Body of pancreas (tissue), 4 donors: ENCODE data around the gene NUDT9. TPM values are rescaled to one million over a fixed set of nuclear protein-coding genes. Genes with fewer than 3 reads are reported as not detected.
"Not testable (repeated sequence)": the region's sequence is repeated elsewhere in the genome, so short reads cannot be mapped to it uniquely, and the experiment has no call there.

Experiments used
- ATAC-seq: fragments of 150-250 bp; one replicate; pipeline ENCODE4 v1.9.1; 2016
- DNase-seq, 4 donors: peaks; one replicate each; pipeline ENCODE4 v3.0.0-alpha.2; 2019
- H3K27ac ChIP-seq, 4 donors: fragments of 200-600 bp; sonication (generic); 1 replicate in 3 of 4; 2 replicates in 1 of 4; pipeline versions ENCODE4 v1.5.1 to v1.6.1; 2016 to 2019; ENCODE audit warnings: mild to moderate bottlenecking in 1 of 4, mixed read lengths in 1 of 4, moderate library complexity in 1 of 4
- H3K27me3 ChIP-seq, 2 donors: fragments of 200-600 bp; sonication (generic); one replicate each; pipeline ENCODE4 v1.6.0; 2016; ENCODE audit warnings: mild to moderate bottlenecking in 1 of 2
- H3K36me3 ChIP-seq, 2 donors: fragments of 200-600 bp; sonication (generic); replicated peaks in 1 of 2; 2 replicates each; pipeline ENCODE4 v1.5.1; 2016; ENCODE audit warnings: low read depth in 2 of 2; ENCODE audit not compliant: insufficient read depth in 1 of 2
- H3K4me1 ChIP-seq: fragments of 200-600 bp; sonication (generic); one replicate; pipeline ENCODE4 v1.6.0; 2016
- H3K4me3 ChIP-seq, 2 donors: fragments of 200-600 bp; sonication (generic); 1 replicate in 1 of 2; 2 replicates in 1 of 2; pipeline ENCODE4 v1.5.1; 2016 to 2019
- H3K9me3 ChIP-seq, 3 donors: fragments of 200-600 bp; sonication (generic); 1 replicate in 2 of 3; 2 replicates in 1 of 3; pipeline ENCODE4 v1.5.1; 2016
- POLR2A ChIP-seq, 3 donors: fragments of 450-650 bp; IDR thresholded peaks; one replicate each; pipeline ENCODE4 v1.6.1; 2016; ENCODE audit warnings: antibody characterized with exemption in 3 of 3, mild to moderate bottlenecking in 2 of 3
- WGBS, 2 donors: methylation state at CpG; one replicate each; pipeline ENCODE4 v1.1.5; 2017; 5-methylcytosine and 5-hydroxymethylcytosine counted together
- intact Hi-C: fragments of 100-400 bp; cut with DNase I; formaldehyde crosslinking; loops from one replicate; pipeline ENCODE4 v1.15.1; 2023
- total RNA-seq, 2 donors: library from RNA; depleted of rRNA; stranded (reverse); fragments of >200 nt; gene quantifications; one replicate each; pipeline ENCODE4 v1.1.0, GENCODE V29; 2016
- TF ChIP-seq, protein P1 (sequence below), 7 experiments: fragments of 450-650 bp in 4 of 7; fragments of 200-600 bp in 3 of 7; sonication (generic) in 3 of 7; IDR thresholded peaks; one replicate each; pipeline ENCODE4 v1.5.1; 2016 to 2019; ENCODE audit warnings: antibody characterized with exemption in 7 of 7

The NUDT9 gene
- total RNA-seq, 2 donors from 2014 or later, result 22.7 to 32.2 TPM

DNA sequence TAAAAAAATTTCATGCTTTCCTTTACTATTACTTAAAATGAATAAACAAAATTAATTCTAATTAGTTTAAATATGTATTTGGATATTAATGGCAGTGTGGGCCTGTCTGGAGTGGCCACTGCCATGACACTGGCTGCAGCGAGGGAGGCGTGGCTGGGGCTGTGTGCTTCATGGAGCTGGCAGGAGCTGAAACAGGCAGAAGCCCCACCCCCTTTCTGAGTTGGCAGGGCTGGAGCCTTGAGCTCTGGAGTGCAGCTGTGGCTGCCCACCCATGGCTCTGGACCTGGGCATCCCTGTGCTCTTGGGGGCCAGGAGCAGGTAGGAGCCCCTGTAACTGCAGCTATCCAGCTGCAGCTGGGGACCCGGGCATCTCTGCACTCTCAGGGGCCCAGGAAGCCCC lies 23.2 kb upstream of the NUDT9 start:
- H3K9me3 ChIP-seq, result no peaks in the 10 kb centered on the region
- no peak overlapping the region for H3K27ac ChIP-seq
- intact Hi-C loops, result no loop called here
- 81 to 86% methylated on average over 2 to 3 of the region's 3 CpGs for WGBS, 2 donors
- H3K27me3 ChIP-seq, result no peaks in the 10 kb centered on the region
- no peaks in the 10 kb centered on the region for H3K36me3 ChIP-seq
- H3K4me1 ChIP-seq, result no peaks in the 10 kb centered on the region
- no peak overlapping the region for H3K4me3 ChIP-seq
- ATAC-seq, result peak; percentile 47
- TF ChIP-seq POLR2A (IDR thresholded peaks at IDR 0.05), result no peak
- TF ChIP-seq, protein P1, sequence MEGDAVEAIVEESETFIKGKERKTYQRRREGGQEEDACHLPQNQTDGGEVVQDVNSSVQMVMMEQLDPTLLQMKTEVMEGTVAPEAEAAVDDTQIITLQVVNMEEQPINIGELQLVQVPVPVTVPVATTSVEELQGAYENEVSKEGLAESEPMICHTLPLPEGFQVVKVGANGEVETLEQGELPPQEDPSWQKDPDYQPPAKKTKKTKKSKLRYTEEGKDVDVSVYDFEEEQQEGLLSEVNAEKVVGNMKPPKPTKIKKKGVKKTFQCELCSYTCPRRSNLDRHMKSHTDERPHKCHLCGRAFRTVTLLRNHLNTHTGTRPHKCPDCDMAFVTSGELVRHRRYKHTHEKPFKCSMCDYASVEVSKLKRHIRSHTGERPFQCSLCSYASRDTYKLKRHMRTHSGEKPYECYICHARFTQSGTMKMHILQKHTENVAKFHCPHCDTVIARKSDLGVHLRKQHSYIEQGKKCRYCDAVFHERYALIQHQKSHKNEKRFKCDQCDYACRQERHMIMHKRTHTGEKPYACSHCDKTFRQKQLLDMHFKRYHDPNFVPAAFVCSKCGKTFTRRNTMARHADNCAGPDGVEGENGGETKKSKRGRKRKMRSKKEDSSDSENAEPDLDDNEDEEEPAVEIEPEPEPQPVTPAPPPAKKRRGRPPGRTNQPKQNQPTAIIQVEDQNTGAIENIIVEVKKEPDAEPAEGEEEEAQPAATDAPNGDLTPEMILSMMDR (IDR thresholded peaks at IDR 0.05), result no peak
- peak; percentile 32 to 64 (median 40) for DNase-seq

DNA sequence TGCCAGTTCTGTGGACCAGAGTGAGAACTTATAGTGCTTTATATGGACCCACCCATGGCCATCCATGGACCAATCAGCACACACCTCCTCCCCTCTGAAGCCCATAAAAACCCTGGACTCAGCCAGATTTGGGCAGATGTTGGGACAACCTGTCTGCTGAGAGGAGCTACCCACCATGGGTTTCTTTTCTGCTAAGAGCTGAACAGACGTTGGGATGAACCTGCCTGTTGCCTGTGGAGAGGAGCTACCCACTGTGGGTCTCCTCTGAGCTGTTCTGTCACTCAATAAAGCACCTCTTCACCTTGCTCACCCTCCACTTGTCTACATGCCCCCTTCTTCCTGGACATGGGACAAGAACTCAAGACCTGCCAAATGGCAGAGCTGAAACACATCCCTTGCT lies 22.4 kb upstream of the NUDT9 start:
- H3K36me3 ChIP-seq, result no peaks in the 10 kb centered on the region
- no peaks in the 10 kb centered on the region for H3K9me3 ChIP-seq
- no peaks in the 10 kb centered on the region for H3K27me3 ChIP-seq
- TF ChIP-seq, protein P1 (IDR thresholded peaks at IDR 0.05), result no peak
- TF ChIP-seq POLR2A (IDR thresholded peaks at IDR 0.05), result no peak
- H3K4me3 ChIP-seq, result no peak overlapping the region
- 88 to 93% methylated on average over 1 of the region's 1 CpG for WGBS, 2 donors
- H3K4me1 ChIP-seq, result no peaks in the 10 kb centered on the region
- no peak overlapping the region for H3K27ac ChIP-seq
- ATAC-seq (no peak), DNase-seq (no peak)
- intact Hi-C loops, result no loop called here

- DNase-seq, H3K4me3 ChIP-seq, H3K9me3 ChIP-seq, H3K36me3 ChIP-seq, H3K27me3 ChIP-seq, intact Hi-C loops, H3K27ac ChIP-seq, ATAC-seq: not testable (repeated sequence)
- 35 to 38% methylated on average over 1 of the region's 1 CpG for WGBS, 2 donors
- H3K4me1 ChIP-seq, result peaks cover 24% of the 10 kb centered on the region
Observed at GRCh38 chr4:87403732-87404131, 18.6 kb upstream of the NUDT9 start.

DNA sequence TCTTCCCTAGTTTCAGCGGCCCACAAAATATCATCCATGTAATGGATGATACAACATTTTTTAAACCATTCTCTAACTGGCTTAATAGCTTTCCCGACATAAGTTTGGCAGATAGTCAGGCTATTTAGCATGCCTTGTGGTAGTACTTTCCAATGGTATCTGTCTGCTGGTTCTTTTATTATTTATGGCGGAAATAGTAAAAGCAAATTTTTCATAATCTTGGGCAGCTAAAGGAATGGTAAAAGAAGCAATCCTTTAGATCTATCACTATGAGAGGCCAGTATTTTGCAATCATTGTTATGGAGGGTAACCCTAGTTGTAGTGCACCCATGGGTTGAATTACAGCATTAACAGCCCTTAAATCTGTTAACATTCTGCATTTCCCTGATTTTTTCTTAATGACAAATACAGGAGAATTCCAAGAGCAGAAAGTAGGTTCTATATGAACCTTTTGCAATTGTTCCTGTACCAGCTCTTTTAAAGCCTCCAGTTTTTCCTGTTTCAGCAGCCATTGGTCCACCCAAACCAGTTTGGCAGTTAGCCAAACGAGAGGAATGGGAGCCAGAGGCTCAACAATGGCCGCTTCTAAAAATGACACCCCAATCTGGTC lies 17.1 kb upstream of the NUDT9 start:
- ATAC-seq, result no peak
- TF ChIP-seq, protein P1 (IDR thresholded peaks at IDR 0.05), result no peak
- no peak for TF ChIP-seq POLR2A (IDR thresholded peaks at IDR 0.05)
- intact Hi-C loops, result no loop called here
- Histone ChIP-seq H3K9me3 (no peaks in the 10 kb centered on the region), H3K27ac (no peak overlapping the region), H3K4me3 (no peak overlapping the region), H3K36me3 (no peaks in the 10 kb centered on the region), H3K4me1 (peaks cover 40% of the 10 kb centered on the region), H3K27me3 (no peaks in the 10 kb centered on the region)
- no peak for DNase-seq
- 72 to 76% methylated on average over 5 of the region's 5 CpGs for WGBS, 2 donors

GRCh38 chr4:87406462-87406861 lies 15.9 kb upstream of the NUDT9 start:
- H3K36me3 ChIP-seq, result no peaks in the 10 kb centered on the region
- no peaks in the 10 kb centered on the region for H3K27me3 ChIP-seq
- intact Hi-C loops, result no loop called here
- peaks cover 49% of the 10 kb centered on the region for H3K4me1 ChIP-seq
- WGBS, 2 donors, result 76 to 80% methylated on average over 6 of the region's 6 CpGs
- DNase-seq (no peak), ATAC-seq (no peak)
- H3K9me3 ChIP-seq, result no peaks in the 10 kb centered on the region
- no peak overlapping the region for H3K27ac ChIP-seq
- TF ChIP-seq, protein P1 (IDR thresholded peaks at IDR 0.05), result no peak
- no peak for TF ChIP-seq POLR2A (IDR thresholded peaks at IDR 0.05)
- no peak overlapping the region for H3K4me3 ChIP-seq

- H3K9me3 ChIP-seq, intact Hi-C loops, H3K4me3 ChIP-seq, H3K27ac ChIP-seq, DNase-seq, H3K36me3 ChIP-seq, H3K27me3 ChIP-seq, ATAC-seq: not testable (repeated sequence)
- 78 to 88% methylated on average over 4 of the region's 4 CpGs for WGBS, 2 donors
- H3K4me1 ChIP-seq, result peaks cover 49% of the 10 kb centered on the region
Observed at GRCh38 chr4:87406902-87407301, 15.5 kb upstream of the NUDT9 start.
